Stimulated activated CD8-positive, alpha-beta memory T cell treated with anti-CD3 and anti-CD28 coated beads, Interleukin-4, amount 100 ng/mL, for 1 hour (primary cell): ENCODE measurements around the gene NFATC2.
A peak's percentile ranks its signal among the peaks of the same experiment; 100 is the strongest.
"Not testable (repeated sequence)": the region's sequence is repeated elsewhere in the genome, so short reads cannot be mapped to it uniquely, and the experiment has no call there.

Experiments used
- DNase-seq, 2 donors: peaks; one replicate each; pipeline ENCODE4 v3.0.0-alpha.2; 2020; ENCODE audit warnings: low read depth in 2 of 2, low spot score in 1 of 2

The NFATC2 gene

DNA sequence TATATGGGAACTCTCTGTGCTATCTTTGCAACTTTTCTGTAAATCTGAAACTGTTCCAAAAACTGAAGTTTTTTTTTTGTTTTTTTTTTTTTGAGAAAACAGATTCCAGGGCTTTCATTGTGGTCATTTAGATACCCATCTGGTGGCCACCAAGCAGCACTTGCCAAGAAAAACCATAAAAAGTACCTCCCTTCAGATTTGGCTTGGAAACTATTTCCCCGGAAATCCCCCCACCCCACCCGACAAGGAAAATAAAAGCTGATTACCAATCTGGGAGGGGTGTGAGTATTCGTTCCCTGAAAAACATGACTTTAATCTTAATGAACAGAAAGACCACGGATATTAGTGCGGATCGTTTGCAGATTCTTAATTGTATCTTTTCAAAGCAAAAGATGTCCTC lies 1.9 kb downstream of the NFATC2 start:
- DNase-seq = no peak

DNA sequence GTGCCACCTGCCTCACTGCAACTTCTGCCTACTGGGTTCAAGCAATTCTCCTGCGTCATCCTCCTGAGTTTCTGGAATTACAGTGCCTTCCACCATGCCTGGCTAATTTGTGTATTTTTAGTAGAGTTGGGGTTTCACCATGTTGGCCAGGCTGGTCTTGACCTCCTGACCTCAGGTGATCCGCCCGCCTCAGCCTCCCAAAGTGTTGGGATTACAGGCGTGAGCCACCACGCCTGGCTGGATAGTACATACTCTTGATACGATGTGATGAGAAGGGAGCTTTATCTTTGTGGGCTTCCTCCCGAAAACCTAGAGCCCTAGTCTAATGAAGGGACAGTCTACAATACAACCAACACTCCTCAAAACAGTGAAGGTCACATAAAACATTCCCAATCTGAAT lies 2.4 kb downstream of the NFATC2 start:
- DNase-seq = not testable (repeated sequence)

DNA sequence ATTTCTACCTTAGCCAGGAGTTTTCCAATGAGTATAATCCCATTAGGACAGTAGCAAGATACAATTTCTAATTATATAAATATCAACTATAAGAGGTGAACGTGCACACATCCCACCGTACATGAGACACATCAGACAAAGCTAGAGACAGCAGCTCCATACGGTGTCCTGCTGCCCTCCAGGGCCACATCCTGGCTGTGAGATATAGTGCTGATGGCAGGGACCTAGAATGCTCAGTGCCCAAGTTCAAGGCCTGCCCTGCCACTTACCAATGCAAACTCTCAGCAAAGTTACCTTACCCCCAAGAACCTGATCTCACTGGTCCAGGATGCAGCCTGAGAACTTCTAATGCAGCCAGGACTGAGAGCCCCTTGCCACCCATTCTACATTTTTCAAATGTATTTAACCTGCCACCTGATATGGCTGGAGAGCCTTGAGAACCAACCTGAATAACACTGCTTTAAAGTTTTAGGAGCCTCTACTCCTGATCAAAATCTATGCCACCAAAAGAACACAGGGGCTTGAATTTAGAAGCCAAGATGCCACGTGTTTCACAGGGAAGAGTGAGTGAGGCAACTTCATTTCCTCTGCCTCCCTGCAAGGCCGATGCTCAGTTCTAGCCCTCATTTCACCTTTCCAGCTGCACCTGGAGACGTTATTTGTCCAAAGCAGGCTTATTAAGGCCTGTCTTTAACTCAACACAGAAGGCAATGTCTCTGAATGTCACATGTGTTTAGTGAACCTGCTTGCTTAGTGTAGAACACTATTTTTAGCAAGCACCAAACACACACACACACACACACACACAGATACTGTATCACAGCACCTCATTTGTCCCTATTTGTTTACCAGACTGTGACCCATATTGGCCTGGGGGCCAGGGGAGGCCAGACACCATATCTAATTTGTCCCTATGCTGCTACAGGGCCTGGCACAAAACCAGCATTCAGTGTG lies 6.1 kb downstream of the NFATC2 start:
- DNase-seq = no peak

DNA sequence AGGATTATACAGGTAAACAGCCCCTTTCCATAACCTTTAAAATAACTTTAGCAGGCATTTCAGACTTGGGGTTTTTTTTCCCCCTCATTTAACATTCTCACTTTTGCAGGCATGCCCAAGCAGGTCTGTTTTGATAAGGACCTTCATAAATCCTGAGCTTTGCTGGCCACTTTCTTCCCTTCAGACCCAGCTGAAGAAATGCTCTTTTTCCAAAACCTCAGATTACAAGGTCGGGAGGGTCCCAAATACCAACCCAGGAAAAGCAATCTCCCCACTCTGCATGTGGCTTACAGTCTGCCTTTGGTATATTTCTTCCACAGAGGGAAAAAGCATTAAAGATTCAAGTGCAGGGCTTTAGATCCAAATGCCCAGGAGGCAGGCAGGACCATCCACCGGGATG lies 6.8 kb downstream of the NFATC2 start:
- no peak for DNase-seq

DNA sequence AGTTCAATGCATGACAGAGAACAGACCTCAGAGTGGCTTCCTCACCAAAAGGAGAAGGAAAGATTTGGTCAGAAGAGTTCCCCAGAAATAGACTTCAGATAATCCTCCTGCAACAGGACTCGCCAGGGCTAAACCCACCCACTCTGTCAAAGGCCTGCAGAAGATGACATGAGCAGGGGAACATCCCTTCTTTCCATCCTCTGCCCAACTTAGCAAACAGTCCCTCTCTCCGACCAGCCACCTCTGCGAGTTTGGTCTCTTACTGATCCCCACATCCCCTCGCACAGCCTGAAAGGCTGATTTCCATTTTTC lies 7.5 kb downstream of the NFATC2 start:
- DNase-seq = no peak

DNA sequence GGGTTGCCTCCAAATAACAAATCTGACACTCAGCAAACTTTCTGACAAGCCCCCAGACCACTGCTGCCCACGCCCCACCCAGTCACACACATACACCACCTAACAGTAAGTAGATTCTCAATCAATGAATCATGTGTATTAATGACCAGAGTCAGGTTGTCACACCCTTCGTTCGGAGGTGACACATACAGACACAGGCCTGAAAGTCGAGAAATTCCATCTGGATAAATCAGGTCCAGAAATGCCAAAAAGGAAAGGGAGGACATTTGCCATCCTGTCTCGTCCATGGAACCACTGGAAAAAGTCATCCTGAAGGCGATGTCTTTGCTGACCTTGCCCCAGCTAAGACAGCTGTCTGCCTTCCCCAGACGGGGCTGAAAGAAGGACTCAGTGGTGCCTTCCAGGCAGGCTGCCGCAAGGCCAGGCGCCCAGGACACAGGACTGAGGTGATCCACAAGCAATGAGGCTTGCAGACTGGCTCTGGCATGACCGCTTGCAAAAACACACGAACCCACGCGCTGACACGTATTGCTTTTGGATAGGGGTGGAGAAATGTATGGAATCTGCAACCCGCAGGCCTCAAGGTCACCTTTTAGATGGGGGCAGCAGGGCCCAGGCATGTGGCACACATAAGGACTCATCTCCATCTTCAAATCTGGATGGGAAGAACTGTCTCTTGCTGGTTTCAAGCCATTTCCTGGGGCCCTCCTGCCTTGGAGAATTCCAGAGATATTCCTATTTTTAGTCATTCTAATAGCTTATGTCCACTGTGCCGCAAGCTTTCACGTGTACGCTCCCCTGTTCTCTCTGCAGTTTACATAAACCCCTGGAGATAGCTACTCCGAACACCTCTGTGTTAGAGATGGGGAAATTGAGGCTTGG lies 9.0 kb downstream of the NFATC2 start:
- DNase-seq = no peak

DNA sequence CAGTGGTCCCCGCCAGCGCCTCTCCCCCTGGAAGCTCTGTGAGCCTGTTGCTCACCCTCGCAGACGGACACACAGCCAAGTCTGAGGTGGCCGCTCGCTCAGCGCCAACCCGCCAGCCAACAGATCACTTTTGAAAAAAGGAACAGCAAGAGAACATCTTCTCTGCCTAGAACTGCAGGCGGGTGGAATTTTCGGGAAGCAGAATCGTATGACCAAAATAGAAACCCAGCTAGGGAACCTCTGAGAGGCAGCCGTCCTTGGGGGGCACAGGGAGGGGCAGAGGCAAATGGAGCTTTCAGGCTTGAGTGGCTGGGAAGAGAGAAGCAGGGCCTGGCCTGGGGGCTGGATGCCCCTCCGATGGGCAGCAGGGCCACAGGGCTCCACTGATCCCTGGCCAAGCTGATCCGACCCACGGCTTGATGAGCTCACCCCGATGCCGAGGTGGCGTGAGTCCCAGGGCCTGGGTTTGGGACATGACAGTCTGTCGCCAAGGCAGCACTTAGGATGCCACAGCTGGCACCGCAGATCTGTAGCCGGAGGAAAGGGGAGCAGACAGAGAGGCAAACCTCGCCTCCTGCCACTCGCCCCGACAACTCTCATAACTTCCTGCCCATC lies 9.8 kb downstream of the NFATC2 start:
- no peak for DNase-seq

DNA sequence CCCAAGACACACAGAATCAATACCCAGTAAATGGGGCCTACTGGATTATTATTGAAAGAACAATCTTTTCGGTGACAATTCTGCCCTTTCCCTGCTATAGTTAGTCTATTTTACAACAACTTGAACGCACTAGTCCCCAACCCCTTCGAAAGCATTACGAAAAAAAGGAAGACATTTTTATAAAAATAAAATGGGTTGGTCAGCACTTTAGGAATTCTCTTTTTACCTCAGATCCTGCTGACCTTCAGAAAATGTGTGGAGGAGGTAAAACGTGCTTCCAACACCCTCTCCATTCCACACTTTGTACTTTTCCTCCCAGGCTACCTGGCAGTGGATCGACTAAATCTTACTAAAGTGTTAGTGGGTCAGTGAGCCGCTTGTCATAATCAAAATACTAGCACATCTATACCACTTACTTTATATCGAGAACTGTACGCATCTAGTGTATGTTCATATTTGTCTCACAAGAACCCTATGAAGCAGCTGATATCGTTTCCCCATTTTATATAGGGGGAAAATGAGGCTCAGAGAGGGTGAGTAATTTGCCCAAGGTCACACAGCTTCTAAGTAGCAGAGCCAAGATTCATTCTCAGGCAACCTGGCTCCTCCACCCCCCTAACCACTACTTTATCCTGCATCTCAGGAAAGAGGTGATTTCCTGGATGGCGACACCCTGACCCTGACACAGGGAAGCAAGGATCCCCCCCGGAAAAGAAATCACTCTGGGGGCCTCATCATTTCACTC lies 10.6 kb downstream of the NFATC2 start:
- no peak for DNase-seq

DNA sequence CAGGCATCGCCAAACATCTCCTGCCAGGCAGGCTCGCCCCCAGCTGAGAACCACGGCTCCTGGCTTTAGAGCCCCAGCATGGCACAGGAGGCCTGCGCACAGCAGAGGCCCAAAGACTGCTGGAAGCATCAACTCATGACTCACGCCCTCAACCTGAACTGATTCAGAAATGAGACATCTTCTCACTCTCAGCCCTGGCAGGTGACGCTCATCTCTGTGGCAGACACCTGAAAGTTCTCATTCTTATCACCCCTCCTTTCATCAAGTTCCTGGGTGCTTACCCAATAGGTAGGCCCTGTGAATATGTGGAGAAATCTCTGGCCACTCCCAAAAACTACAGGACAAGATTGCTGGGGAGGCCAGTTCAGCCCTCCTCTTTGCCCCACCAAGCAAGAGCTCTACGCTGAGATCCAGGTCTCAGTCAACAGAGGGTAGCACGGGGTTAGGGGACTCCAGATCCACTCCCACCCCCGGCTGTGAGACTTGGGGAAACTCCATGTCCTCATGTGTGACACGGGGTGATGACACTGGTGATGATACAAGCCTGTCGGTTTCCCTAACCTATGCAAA lies 11.3 kb downstream of the NFATC2 start:
- peak in 1 of 2 donors; percentile 30 for DNase-seq

DNA sequence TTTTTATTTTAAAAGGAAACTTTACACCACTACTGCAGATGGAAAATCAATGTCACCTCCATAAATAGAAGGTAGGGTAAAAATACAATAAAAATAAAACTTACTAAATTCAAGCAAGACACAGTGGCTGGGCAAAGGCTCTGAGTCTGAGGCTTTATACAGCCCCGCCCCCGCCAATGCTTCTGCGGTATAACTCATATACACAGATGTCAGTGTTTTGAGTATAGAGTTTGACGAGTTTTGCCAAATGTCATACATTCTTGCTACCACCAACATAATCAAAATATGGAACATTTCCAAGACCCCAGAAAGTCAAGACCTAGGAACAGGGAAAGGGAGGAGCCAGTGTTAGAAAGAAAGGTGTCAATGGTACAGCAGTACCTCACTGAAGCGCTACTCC lies 12.8 kb downstream of the NFATC2 start:
- DNase-seq = peak in 1 of 2 donors; percentile 35

DNA sequence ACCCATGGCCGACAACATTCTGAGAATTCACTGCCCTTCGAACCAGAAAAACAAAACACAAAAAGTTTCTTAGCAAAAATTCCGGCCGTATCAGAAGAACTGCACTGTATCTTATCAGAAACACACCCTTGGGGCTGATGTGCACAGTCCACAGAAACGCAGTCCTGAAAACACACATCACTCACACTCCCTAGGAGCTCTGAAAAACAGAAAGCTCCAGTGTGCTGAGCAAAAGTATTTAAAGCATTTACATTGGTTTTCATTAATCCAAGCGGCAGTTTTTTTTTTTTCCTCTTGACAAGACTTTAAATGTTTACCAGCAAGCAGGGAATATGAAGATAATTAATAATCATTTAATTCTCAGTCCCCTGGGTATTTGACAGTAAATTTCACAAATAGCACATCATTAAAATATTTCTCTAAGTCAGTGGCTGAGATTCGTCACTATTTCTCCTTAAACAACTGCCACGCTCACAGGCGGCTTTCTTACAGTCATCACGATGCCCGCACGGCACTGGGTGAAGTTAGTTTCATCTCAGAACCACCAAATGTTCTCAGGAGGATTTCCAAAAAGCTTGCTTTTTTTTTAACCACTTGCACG lies 13.3 kb downstream of the NFATC2 start:
- peak in 1 of 2 donors; percentile 34 for DNase-seq

DNA sequence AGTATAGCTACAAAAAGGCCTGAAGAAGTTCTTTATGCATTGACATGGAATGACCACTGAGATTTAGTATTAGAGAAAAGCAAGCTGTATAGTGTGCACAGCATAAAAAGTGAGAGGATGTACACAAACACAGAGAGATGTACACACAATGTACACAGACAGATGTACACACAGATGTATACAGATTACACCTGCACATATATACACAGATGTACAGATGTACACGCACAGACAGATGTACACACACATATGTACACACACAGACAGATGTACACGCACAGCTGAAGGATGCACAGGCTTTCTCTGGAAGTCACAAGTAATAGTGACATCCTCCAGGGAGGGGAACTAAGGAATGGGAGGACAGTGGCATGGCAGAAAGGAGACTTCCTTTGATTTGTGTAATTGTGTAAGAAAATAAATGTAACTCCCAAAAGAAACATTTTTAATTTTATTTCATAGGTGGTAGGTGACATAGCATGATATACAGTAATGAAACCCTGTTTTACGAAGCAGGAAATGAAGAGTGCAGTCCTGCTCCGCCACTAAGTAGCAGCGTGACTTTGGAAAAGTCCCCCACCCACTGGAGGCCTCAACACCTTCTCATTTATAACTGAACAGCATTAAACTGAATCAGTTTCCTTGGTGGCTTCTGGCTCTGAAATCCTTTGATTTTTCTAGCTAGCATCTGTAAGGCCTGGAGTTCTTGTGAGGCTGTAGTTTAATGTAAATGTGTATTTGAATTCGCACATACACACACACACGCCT lies 14.1 kb downstream of the NFATC2 start:
- DNase-seq = no peak

DNA sequence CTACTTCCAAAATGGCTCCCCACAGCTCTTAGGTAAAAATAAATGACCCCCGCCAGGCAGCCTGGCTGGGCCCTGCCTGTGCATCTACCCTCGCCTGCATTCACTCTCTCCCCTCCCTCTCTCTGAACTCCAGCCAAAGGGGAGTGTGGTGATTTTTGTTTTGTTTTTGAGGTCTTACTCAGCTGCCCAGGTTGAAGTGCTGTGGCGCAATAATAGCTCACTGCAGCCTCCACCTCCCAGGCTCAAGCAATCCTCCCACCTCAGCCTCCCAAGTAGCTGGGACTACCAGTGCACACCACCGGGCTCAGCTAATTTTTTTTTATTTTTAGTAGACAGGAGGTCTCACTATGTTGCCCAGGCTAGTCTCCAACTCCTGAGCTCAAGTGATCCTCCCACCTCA lies 15.8 kb downstream of the NFATC2 start:
- no peak for DNase-seq

DNA sequence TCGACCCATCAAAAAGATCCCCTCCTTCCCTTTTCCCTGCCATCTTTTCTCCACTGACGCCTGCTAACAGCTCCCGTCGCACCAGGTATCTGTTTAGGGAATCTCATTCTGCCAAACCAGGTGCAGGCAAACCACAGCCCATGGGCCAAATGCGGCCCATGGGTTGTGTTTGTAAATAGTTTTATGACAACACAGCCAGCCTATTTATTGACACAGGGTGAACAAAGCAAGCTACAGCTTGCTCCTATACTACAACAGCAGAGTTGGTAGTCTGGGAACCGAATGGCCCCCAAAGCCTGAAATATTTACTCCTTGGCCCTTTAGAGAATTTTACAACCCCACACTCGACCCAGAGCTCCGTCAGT lies 16.4 kb downstream of the NFATC2 start:
- no peak for DNase-seq

DNA sequence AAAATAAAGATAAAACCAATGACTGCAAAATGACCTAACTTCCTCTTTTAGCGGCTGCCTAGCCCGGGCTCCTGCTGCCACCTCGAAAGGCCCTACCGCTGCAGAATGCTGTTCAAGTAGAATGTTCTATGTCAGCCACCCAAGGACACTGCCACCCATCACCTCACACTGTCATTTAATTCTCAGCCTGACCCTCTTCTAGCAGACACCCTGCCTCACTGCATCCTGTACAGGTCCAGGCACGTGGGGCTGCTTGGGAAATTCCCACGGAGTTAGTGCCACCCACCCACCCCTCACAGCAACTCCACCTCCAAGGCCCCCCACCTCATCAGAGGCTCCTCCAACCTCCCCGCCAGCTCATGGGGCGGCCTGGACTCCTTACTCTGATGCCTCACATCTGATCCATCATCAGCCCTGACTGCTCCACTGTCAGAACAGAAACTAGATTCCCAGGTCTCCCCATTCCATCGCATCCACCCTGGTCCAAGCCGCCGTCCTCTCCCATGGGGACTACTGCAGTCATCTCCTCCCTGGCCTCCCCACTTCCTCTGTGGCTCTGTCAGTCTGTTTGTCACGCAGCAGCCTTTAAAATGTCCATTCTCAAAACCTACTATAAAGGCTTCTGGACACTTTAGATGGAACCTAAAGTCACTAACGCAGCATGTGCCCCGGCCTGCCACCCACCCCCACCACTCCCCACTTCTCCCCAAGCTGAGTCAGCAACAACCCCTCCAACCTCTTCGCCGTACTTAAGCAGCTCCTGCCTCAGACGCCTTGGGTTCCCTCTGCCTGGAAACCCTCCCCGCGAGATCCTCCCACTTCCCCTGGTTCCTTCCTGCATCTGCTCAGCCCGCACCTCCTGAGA lies 17.0 kb downstream of the NFATC2 start:
- DNase-seq = peak in 1 of 2 donors; percentile 24

DNA sequence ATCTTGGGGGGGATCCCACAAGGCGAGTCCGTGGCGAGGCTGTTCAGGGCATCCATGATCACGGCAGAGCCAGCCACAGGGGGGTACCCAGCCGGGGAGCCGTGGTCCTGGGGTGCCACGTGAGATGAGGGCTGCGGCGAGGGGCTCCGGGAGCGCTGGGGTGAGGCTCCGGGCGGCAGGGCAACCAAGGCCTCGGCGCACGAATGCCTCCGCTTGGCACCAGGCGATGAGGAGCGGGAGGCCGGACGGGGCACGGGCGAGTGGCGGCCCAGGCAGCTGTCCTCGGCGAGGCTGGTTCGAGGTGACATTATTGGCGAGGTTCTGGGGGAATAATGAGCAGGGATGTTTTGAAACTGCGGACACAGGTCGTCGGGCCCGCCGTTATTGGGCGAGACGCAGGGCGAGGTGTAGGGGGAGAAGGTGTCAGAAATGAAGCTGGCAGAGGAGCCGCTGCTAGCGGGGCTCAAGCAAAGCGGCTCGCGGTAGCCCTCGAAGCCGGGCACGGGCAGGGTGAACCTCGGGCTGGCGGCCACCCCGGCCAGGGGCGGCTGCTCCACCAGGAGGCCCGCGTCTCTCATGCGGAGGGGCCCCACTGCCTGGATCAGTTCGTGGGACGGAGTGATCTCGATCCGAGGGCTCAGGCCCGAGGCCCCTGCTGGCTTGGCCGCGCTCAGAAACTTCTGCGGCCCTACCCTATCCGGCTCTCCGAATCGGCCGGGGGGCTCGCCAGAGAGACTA lies 19.1 kb downstream of the NFATC2 start:
- no peak for DNase-seq

DNA sequence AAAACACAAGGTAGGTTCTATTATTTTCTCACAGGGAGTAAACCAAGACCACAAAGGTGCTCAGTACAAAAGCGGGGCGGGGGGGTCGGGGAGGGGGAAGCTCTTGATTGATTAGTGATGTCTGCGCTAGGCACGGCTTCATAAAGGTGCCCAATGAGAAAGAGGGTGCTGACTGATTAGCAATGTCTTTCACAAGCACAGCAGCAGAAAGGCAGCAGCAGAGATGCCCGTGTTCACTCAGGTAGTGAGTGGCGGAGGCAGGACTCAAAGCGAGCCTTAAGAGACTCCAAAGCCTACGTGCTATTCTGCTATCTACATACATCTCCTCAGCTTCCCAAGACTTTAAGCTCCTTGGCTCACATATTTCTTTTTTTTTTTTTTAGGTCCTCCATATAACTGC lies 20.3 kb downstream of the NFATC2 start:
- no peak for DNase-seq

DNA sequence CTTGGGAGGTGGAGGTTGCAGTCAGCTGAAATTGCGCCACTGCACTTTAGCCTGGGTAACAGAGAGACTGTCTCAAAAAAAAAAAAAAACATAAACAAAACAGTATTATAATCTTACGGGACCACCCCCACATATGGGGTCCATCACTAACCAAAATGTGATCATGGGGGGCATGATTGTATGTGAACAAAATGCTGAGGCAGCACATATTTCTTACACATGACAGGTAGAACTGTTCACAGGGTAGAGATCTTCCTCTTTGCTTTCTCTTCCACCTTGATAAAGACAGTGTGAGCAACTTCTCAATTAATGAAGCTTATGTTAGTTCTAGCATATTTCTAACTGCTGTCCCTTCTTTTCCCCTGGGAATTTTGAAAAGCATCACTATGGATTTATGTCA lies 24.7 kb downstream of the NFATC2 start:
- DNase-seq = no peak
